GM21515 (cell line): ENCODE measurements around the gene KIF3A.
"Not testable (repeated sequence)": the region's sequence is repeated elsewhere in the genome, so short reads cannot be mapped to it uniquely, and the experiment has no call there.

Experiments used
- ATAC-seq: cut with Tn5 transposase; IDR thresholded peaks from one replicate; pipeline ENCODE4 v1.9.1; 2021; ENCODE audit not compliant: unreplicated experiment

The KIF3A gene

GRCh38 chr5:132725745-132726144 lies 11.6 kb downstream of the KIF3A start:
- ATAC-seq: no peak

- no peak for ATAC-seq
These were observed 18.6 kb downstream of the KIF3A start for GRCh38 chr5:132718544-132719312.

GRCh38 chr5:132714456-132715307 lies 22.7 kb downstream of the KIF3A start:
- ATAC-seq: no peak

GRCh38 chr5:132708645-132709044 lies 28.7 kb downstream of the KIF3A start:
- ATAC-seq: no peak

- no peak for ATAC-seq
These were observed 32.5 kb downstream of the KIF3A start for GRCh38 chr5:132704875-132705274.

- no peak for ATAC-seq
These were observed 41.4 kb downstream of the KIF3A start for GRCh38 chr5:132695956-132696355.

- ATAC-seq: no peak
These were observed 44.7 kb downstream of the KIF3A start for GRCh38 chr5:132692632-132692967.

- ATAC-seq: not testable (repeated sequence)
These were observed 45.4 kb downstream of the KIF3A start for GRCh38 chr5:132691755-132692631.

GRCh38 chr5:132690156-132690555 lies 47.2 kb downstream of the KIF3A start:
- no peak for ATAC-seq

- no peak for ATAC-seq
These were observed 47.8 kb downstream of the KIF3A start for GRCh38 chr5:132689513-132689912.

- no peak for ATAC-seq
These were observed 48.6 kb downstream of the KIF3A start for GRCh38 chr5:132688536-132689339.

GRCh38 chr5:132687995-132688394 lies 49.4 kb downstream of the KIF3A start:
- ATAC-seq: no peak

- no peak for ATAC-seq
These were observed 51.2 kb downstream of the KIF3A start for GRCh38 chr5:132686193-132686592.

- no peak for ATAC-seq
These were observed 52.2 kb downstream of the KIF3A start for GRCh38 chr5:132684922-132685720.

GRCh38 chr5:132684491-132684890 lies 52.9 kb downstream of the KIF3A start:
- no peak for ATAC-seq

GRCh38 chr5:132681983-132682382 lies 55.4 kb downstream of the KIF3A start:
- ATAC-seq: no peak

- ATAC-seq: no peak
These were observed 55.9 kb downstream of the KIF3A start for GRCh38 chr5:132681476-132681831.

GRCh38 chr5:132680780-132681475 lies 56.4 kb downstream of the KIF3A start:
- no peak for ATAC-seq

- ATAC-seq: no peak
These were observed 57.5 kb downstream of the KIF3A start for GRCh38 chr5:132679717-132680380.
